Epithelial cell of proximal tubule (primary cell): ENCODE data around the gene RBFA. TPM values are rescaled to one million over a fixed set of nuclear protein-coding genes. Genes with fewer than 3 reads are reported as not detected.

ENCODE experiments used
- DNase-seq: peaks from one replicate; pipeline ENCODE4 v3.0.0-alpha.2; 2011; ENCODE audit warnings: low read depth
- H3K4me3 ChIP-seq: 2 replicates; pipeline ENCODE4 v1.5.1; 2011; ENCODE audit warnings: low read depth, mild to moderate bottlenecking, low read length
- total RNA-seq: library from RNA; depleted of rRNA; stranded (reverse); fragments of >200 nt; gene quantifications from 2 replicates; pipeline ENCODE4 v1.2.3, GENCODE V29; 2015
- TF ChIP-seq, protein P1 (sequence below): conservative IDR thresholded peaks from 2 replicates; pipeline ENCODE4 v1.5.1; 2012; ENCODE audit warnings: low read depth, mild to moderate bottlenecking, low read length

Gene RBFA
- total RNA-seq, 1 donor from 2014 or later = 41.5 TPM

DNA sequence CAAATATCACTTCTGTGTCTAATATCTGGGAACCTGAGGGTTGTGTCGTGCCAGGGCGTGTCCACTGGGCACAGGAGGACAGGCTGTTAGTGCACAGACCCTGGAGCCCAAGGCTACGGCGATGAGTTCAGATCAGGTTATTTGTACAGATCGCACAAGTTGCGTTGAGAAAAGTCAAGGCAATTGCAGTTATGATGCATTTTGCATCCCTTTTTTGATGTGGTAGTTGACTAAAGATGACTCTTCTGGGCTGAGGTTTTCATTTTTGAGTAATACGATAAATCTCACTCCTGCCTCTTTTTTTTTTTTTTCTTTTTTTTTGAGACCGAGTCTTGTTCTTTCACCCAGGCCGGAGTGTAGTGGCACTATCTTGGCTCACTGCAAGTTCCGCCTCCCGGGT, 7.2 kb downstream of the RBFA start:
- H3K4me3 ChIP-seq = no peak overlapping the region
- TF ChIP-seq, protein P1, sequence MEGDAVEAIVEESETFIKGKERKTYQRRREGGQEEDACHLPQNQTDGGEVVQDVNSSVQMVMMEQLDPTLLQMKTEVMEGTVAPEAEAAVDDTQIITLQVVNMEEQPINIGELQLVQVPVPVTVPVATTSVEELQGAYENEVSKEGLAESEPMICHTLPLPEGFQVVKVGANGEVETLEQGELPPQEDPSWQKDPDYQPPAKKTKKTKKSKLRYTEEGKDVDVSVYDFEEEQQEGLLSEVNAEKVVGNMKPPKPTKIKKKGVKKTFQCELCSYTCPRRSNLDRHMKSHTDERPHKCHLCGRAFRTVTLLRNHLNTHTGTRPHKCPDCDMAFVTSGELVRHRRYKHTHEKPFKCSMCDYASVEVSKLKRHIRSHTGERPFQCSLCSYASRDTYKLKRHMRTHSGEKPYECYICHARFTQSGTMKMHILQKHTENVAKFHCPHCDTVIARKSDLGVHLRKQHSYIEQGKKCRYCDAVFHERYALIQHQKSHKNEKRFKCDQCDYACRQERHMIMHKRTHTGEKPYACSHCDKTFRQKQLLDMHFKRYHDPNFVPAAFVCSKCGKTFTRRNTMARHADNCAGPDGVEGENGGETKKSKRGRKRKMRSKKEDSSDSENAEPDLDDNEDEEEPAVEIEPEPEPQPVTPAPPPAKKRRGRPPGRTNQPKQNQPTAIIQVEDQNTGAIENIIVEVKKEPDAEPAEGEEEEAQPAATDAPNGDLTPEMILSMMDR = no peak
- DNase-seq = no peak

DNA sequence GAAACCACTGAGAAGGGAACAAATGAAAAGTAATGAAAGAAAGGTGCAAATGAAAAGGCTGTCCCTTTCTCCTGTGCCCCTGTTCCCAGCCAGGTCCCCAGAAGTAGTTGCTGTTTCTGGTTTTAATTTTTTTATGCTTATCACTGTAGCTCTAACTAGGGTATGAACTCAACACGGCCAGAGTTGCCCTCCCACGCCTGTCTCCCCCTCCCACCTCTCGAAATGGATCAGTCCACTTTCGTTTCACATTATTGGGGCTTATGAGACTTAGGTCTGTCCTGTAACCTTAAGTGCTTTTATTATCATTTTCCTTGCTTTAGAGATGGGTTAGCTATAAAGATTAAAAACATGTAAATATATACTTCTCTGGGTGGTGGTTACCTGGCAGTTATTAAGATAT, 8.6 kb downstream of the RBFA start:
- DNase-seq = no peak
- H3K4me3 ChIP-seq = no peak overlapping the region
- TF ChIP-seq, protein P1 = no peak

DNA sequence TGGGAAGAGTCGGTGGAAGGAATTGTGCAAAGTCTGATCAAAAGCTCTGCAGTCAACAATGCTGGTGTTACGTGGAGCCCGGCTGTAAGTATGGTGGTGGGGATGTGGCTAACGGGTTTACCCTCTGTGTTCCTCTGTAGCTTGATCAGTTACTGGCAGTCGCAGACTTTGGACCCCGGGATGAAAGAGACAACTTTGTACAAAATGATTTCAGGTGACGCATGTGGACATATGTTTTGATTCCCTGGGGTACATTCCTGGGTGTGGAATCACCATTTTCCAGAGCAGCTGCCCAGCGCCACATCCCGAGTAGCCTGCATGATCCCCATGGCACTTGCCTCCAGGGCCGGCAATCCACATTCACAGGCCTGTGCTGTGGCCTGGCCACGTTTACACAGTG, 9.8 kb downstream of the RBFA start:
- TF ChIP-seq, protein P1 = no peak
- DNase-seq = no peak
- no peak overlapping the region for H3K4me3 ChIP-seq

DNA sequence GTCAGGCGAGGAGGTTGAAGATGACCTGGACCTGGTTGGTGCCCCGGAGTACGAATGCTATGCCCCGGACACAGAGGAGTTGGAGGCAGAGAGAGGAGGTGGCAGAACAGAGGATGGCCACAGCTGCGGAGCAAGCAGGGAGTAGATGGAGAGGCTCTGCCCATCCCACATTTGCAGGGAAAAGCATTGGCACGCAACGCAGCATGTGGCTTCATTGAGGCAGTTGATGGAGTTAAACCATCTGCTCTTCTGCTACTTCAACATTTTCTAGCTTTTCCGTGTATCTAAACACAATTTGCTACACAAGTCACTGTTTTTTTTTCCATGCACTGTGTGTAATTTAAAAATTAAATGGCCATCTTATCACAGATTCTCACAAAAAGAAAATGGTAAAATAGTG, 11.8 kb downstream of the RBFA start:
- TF ChIP-seq, protein P1 = no peak
- no peak overlapping the region for H3K4me3 ChIP-seq
- DNase-seq = no peak

DNA sequence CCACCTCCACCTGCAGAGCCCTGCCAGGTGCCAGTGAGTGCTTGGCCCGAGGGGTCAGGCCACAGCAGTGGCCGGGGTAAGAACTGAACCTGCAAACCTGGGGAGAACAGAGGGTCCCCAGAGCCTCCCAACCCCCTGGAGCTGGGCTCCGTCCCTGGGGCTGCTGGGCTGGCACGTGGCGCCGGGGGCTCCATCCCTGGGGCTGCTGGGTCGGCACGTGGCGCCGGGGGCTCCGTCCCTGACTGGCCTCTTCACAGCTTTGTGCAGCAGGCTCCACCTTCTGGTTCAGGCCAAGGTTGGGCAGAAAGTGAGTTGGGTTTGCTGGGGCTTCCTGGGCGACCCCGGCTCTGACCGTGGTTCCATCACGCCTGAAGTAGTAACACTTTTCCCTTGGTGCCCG, 12.2 kb downstream of the RBFA start:
- DNase-seq = no peak
- no peak overlapping the region for H3K4me3 ChIP-seq
- TF ChIP-seq, protein P1 = no peak

DNA sequence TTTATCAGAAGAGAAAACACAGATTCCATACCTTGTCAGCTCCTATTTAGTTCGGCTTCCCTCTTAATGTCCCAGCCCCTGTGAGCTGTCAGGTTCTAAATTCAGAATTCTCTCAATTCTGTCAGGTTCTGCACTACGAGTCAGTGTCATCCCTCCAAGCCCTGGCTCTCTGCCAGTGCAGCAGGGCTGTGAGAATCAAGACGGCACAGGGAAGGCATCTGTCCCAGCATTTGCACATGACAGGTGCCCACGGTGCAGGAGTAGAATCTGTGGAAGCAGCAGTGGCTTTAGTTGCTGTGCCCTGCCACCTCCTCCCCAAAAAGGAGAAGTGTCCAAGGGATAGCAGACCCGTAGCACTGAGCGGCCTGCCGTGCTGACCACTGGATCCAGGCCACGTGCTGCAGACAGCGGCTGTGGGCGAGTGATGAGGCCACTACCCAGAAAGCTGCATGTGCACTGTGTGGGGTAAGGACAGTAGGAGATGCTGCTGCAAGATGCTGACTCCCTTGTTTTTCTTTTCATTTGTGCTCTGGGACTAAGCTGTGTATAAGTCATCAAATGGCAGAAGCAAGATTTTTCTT, 12.8 kb downstream of the RBFA start:
- TF ChIP-seq, protein P1 = no peak
- DNase-seq = no peak
- no peak overlapping the region for H3K4me3 ChIP-seq

DNA sequence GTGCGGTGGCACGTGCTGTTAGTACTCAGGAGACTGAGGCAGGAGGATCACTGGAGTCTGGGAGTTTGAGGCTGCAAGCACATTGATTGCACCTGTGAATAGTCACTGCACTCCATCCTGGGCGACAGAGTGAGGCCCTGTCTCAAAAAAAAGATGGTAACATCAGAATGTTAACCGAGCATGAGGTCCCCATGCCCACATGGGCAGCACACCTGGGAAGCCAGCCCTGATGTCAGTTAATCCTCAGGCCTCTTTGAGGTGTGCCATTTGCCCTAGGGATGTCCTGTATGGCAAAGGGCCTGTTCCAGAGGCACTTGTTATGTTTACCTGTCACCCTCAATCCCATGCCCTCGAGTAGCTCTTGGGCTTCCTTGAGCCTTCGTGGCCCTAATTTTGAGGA, 16.6 kb downstream of the RBFA start:
- no peak overlapping the region for H3K4me3 ChIP-seq
- no peak for DNase-seq
- TF ChIP-seq, protein P1 = no peak
